HS-5 (cell line): ENCODE results near the gene PRKCH.

ENCODE experiments used
- DNase-seq: peaks from one replicate; pipeline ENCODE4 v3.0.0-alpha.2; 2012; ENCODE audit warnings: low read depth

PRKCH gene

GRCh38 chr14:61430066-61430757, 108.8 kb downstream of the PRKCH start:
- DNase-seq: no peak

DNA sequence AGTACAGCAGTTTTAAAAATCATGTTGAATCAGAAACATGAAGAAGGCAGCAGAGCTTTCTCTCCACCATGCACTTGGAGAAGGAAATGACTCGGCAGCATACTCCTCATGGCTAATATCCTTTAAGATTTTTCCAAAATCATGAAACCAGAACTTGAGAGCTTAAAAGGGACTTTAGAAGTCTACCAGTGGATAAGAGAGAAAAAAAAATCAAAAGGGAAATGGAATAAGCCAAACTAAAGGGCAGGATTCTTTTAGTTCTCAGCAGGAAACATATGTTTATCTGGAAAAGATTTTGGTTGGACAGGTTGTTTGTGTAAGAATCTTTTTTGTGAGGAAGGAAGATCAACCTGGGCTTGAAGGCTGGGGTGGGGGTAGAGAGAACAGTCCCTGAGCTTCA, 111.8 kb downstream of the PRKCH start:
- DNase-seq: no peak

GRCh38 chr14:61433828-61434227, 112.4 kb downstream of the PRKCH start:
- DNase-seq: no peak

- DNase-seq: no peak
Observed at GRCh38 chr14:61434311-61434710, 112.9 kb downstream of the PRKCH start.

- DNase-seq: no peak
Observed at GRCh38 chr14:61435563-61436337, 114.4 kb downstream of the PRKCH start.

- no peak for DNase-seq
Observed at GRCh38 chr14:61437381-61437780, 116.0 kb downstream of the PRKCH start.

DNA sequence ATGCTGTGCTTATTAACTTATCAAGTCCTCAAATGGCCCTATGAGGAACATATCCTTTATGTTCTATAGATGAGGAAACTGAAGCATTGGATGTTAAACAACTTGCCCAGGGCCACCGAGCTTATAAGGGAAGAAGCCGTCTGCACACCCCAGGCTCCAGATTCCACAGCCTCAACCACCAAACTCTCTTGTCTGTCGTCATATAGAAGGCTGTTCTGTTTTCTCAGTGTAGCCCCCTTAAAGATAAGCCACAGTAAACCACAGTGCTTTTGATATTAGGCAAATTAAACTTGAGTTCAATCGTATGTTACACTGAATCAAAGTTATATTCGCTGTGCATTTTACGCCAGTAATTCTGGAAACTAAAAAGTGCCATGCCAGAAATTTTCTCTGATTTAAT, 116.7 kb downstream of the PRKCH start:
- no peak for DNase-seq

GRCh38 chr14:61438497-61438859, 117.1 kb downstream of the PRKCH start:
- no peak for DNase-seq

- DNase-seq: no peak
Observed at GRCh38 chr14:61438860-61439765, 117.7 kb downstream of the PRKCH start.

- no peak for DNase-seq
Observed at GRCh38 chr14:61439779-61440418, 118.5 kb downstream of the PRKCH start.

DNA sequence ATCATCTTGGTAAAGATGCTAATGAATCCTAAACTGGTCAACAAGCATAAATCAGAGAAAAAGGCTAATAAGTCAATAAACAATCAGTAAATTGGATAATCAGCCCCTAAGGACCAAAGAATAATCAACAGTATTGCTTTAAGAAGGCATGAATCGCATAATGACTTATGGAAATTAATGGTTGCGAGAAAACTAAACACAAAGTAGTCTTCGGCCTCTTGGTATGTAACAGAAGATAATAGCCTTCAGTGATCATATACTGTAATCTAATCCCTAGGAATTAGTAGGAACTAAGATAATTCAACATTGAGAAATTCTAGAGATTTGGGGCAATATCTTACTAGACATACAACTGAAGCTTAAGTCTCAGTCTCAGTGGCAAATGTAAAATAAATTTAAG, 122.1 kb downstream of the PRKCH start:
- no peak for DNase-seq

DNA sequence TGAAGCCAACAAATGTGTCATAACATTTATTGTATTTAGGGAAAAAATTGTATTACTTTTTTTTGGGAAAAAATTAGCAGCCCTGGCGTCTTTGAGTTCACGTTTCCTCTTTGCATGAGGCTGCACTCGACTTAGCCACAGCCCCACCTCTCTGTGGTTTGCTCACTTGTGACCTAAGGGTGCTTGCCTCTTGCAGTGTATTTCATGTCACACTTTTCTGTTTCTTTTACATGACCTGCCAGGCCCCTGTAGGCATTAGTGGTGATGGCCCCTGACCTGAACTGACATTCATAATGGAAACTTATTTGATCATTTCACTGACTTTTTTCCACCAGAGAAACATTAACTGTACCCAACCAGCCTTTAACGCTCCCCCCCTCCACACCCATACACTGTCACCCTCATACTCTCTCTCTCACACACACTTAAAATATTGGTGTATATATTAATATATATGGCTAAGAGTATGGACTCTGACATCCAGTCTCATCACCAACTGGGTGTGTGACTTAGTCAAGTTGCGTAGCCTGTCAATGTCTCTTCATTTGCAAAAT, 122.9 kb downstream of the PRKCH start:
- no peak for DNase-seq

GRCh38 chr14:61451491-61451890, 130.1 kb downstream of the PRKCH start:
- no peak for DNase-seq

- DNase-seq: no peak
Observed at GRCh38 chr14:61451891-61452400, 130.6 kb downstream of the PRKCH start.

DNA sequence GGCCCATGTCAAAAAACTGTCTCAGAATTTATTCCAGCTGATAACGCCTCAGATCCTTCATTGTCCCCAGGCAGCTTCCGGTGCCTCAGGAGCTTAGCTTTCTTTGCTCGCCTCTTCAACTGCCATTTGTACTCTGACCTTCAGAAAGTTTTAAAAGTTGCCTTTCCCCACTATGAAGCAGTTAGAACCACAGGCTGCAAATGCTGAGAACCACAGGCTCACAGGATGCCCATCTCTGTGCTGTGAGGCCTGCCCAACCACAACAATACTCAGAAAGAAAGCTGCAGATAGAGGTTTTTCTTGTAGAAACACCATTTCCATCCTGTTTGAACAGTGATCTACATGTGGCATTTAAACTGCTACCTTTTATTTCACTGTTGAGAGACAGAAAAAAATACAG, 131.1 kb downstream of the PRKCH start:
- DNase-seq: no peak

DNA sequence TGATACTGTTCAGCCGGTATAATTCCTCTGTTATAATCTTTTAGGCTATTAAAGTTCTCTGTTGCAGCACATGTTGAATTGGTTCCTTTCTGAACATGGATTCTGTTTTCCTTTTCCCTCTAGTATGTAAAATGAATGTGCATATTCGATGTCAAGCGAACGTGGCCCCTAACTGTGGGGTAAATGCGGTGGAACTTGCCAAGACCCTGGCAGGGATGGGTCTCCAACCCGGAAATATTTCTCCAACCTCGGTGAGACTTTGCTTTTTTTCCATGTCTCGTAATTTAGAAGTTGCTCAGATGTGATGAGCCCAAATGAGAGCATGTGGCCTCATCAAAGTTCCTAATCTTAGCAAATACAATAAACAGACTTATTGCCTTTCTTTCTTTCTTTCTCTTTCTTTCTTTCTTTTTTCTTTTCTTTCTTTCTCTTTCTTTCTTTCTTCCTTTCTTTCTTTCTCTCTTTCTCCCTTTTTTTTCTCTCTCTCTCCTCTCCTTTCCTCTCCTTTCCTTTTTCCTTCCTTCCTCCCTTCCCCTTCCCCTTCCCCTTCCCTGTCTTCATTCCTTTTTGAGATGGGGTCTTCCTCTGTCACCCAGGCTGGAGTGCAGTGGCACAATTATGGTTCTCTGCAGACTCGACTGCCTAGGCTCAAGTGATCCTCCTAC, 131.9 kb downstream of the PRKCH start:
- no peak for DNase-seq

DNA sequence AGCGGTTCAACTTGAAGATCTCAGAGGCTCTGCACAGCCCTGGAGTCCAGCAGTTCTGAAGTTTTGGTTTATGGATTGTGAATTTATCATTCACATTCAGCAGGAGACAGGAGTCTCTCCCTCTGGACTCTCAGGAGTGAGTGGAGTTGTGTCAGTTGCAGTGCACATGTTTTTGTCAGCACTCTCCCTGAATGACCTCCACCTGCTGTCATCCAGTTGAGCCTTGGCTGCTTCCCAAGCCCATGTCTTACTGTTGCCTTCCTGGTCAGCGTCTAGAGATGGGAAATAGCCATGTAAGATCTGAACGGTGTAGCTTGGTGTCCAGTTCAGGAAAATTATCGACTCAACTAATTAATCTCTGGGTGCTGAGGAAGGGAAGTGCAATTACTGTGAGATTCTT, 133.2 kb downstream of the PRKCH start:
- DNase-seq: no peak

- DNase-seq: no peak
Observed at GRCh38 chr14:61455351-61455750, 134.0 kb downstream of the PRKCH start.

GRCh38 chr14:61456720-61457119, 135.3 kb downstream of the PRKCH start:
- DNase-seq: no peak

- DNase-seq: no peak
Observed at GRCh38 chr14:61458766-61459165, 137.4 kb downstream of the PRKCH start.

DNA sequence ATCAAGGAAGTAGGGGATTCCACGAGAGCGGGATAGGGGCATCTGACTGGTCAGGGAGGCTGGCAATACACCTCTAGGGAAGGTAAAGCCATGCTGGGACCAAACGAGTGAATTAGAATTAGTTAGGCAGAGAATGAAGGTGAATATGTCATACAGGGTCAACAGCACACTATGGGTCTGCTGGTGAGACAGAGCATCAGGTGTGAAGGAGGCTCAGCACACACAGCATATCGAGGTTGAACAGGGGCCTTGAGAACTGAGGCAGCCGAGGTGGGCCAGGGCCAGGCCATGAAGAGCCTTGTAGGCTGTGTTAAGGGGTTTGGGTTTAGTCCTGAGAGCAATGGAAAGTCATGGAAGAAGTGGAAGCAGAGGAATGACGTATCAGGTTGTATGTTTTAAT, 137.8 kb downstream of the PRKCH start:
- DNase-seq: no peak
